Ovary (tissue), 3 donors: Measurements from ENCODE around the gene SPATA9.

Experiments
- EP300 ChIP-seq: sonication (generic); formaldehyde crosslinking; IDR thresholded peaks from one replicate; pipeline ENCODE4 v1.6.1; 2017; ENCODE audit warnings: antibody characterized with exemption
- POLR2A ChIP-seq: fragments of 450-650 bp; IDR thresholded peaks from one replicate; pipeline ENCODE4 v1.6.1; 2017; ENCODE audit warnings: antibody characterized with exemption, mild to moderate bottlenecking, moderate library complexity
- TF ChIP-seq, protein P1 (sequence below), 3 donors: fragments of 450-650 bp in 2 of 3; fragments of 200-600 bp in 1 of 3; IDR thresholded peaks; one replicate each; pipeline versions ENCODE4 v1.5.1 to v1.8.0; 2016 to 2022; ENCODE audit warnings: antibody characterized with exemption in 3 of 3, mild to moderate bottlenecking in 1 of 3
- donor health status: DM: no; HTN: no; CAD: no.

DNA sequence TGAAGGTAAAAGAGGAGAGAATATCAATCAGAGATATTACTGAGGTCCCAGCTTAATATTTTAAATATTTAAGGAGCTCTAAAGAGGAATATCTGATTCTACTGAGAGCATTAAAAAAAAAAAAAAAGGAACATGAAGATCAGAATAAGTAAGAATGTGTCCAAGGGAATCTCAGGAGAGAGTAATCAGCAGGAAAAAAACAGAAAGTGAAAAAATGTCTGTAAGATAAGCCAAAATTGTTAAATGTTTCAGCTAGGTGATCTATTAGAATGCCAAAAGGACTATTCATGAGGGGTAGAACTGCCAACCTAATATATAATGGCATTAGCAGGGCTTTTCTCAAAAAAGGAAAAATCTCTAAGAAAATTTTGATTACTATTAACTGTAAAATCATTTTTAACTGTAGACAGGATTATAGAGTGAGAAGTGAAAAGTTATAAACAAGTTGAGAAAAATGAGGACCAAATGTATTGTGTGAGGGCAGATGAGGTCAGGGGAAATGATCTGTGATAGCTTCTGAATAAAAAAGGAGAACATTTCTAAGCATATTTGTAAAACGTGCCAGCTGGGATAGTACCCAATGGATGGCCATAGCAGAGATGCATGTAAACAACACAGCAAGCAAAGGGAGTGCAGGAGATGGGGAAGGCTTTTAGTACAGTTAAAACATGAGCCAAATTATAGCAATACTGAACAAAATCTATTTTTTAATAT, 38.9 kb upstream of the SPATA9 start:
- TF ChIP-seq, protein P1, sequence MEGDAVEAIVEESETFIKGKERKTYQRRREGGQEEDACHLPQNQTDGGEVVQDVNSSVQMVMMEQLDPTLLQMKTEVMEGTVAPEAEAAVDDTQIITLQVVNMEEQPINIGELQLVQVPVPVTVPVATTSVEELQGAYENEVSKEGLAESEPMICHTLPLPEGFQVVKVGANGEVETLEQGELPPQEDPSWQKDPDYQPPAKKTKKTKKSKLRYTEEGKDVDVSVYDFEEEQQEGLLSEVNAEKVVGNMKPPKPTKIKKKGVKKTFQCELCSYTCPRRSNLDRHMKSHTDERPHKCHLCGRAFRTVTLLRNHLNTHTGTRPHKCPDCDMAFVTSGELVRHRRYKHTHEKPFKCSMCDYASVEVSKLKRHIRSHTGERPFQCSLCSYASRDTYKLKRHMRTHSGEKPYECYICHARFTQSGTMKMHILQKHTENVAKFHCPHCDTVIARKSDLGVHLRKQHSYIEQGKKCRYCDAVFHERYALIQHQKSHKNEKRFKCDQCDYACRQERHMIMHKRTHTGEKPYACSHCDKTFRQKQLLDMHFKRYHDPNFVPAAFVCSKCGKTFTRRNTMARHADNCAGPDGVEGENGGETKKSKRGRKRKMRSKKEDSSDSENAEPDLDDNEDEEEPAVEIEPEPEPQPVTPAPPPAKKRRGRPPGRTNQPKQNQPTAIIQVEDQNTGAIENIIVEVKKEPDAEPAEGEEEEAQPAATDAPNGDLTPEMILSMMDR (IDR thresholded peaks at IDR 0.05) = no peak
- TF ChIP-seq EP300 (no peak), POLR2A (no peak)
